ENCODE measurements around the gene TSKU.

The TSKU gene

GRCh38 chr11:76837696-76838677 is 54.8 kb downstream of the TSKU start:
- ATAC-seq (no peak), DNase-seq (no peak)
- Mint-ChIP-seq H3K27ac (no peak overlapping the region), H3K4me3 (no peak overlapping the region), H3K4me1 (no peaks in the 10 kb centered on the region), H3K27me3 (peaks cover 20% of the 10 kb centered on the region), H3K36me3 (ENCODE audit: low read depth) (no peaks in the 10 kb centered on the region), H3K9me3 (no peaks in the 10 kb centered on the region)

GRCh38 chr11:76838678-76839068 is 55.5 kb downstream of the TSKU start:
- H3K4me1 Mint-ChIP-seq, result no peaks in the 10 kb centered on the region
- H3K9me3 Mint-ChIP-seq, result no peaks in the 10 kb centered on the region
- DNase-seq, result no peak
- no peaks in the 10 kb centered on the region for H3K36me3 Mint-ChIP-seq (ENCODE audit: low read depth)
- no peak overlapping the region for H3K27ac Mint-ChIP-seq
- ATAC-seq, result no peak
- peaks cover 25% of the 10 kb centered on the region for H3K27me3 Mint-ChIP-seq
- no peak overlapping the region for H3K4me3 Mint-ChIP-seq

GRCh38 chr11:76839311-76839710 is 56.2 kb downstream of the TSKU start:
- no peaks in the 10 kb centered on the region for H3K36me3 Mint-ChIP-seq (ENCODE audit: low read depth)
- ATAC-seq, result no peak
- H3K27me3 Mint-ChIP-seq, result peaks cover 27% of the 10 kb centered on the region

GRCh38 chr11:76841923-76842452 is 58.8 kb downstream of the TSKU start:
- Mint-ChIP-seq H3K36me3 (ENCODE audit: low read depth) (no peaks in the 10 kb centered on the region), H3K27ac (no peak overlapping the region), H3K27me3 (peaks cover 36% of the 10 kb centered on the region), H3K4me3 (no peak overlapping the region), H3K4me1 (no peaks in the 10 kb centered on the region), H3K9me3 (no peaks in the 10 kb centered on the region)
- DNase-seq, result no peak
- ATAC-seq, result no peak

More at GRCh38 chr11:76839311-76839710, 56.2 kb downstream of the TSKU start:
- no peaks in the 10 kb centered on the region for H3K4me1 Mint-ChIP-seq
- H3K4me3 Mint-ChIP-seq, result no peak overlapping the region
- no peak for DNase-seq
- H3K27ac Mint-ChIP-seq, result no peak overlapping the region
- no peaks in the 10 kb centered on the region for H3K9me3 Mint-ChIP-seq

GRCh38 chr11:76843907-76844306 is 60.8 kb downstream of the TSKU start:
- Mint-ChIP-seq H3K27me3 (peaks cover 38% of the 10 kb centered on the region), H3K4me1 (no peaks in the 10 kb centered on the region), H3K36me3 (ENCODE audit: low read depth) (no peaks in the 10 kb centered on the region), H3K27ac (no peak overlapping the region), H3K4me3 (no peak overlapping the region), H3K9me3 (no peaks in the 10 kb centered on the region)
- no peak for ATAC-seq
- no peak for DNase-seq

GRCh38 chr11:76844511-76844910 is 61.4 kb downstream of the TSKU start:
- no peaks in the 10 kb centered on the region for H3K36me3 Mint-ChIP-seq (ENCODE audit: low read depth)
- DNase-seq (no peak), ATAC-seq (no peak)
- H3K27ac Mint-ChIP-seq, result no peak overlapping the region
- no peaks in the 10 kb centered on the region for H3K9me3 Mint-ChIP-seq
- H3K4me1 Mint-ChIP-seq, result no peaks in the 10 kb centered on the region
- H3K4me3 Mint-ChIP-seq, result no peak overlapping the region
- peaks cover 38% of the 10 kb centered on the region for H3K27me3 Mint-ChIP-seq

- Mint-ChIP-seq H3K4me3 (no peak overlapping the region), H3K36me3 (ENCODE audit: low read depth) (no peaks in the 10 kb centered on the region), H3K4me1 (no peaks in the 10 kb centered on the region), H3K27me3 (peaks cover 35% of the 10 kb centered on the region), H3K9me3 (no peaks in the 10 kb centered on the region), H3K27ac (no peak overlapping the region)
- DNase-seq, result no peak
- no peak for ATAC-seq
Measured at GRCh38 chr11:76845069-76845468, 61.9 kb downstream of the TSKU start.

- DNase-seq (no peak), ATAC-seq (no peak)
- Mint-ChIP-seq H3K27me3 (peaks cover 30% of the 10 kb centered on the region), H3K9me3 (no peaks in the 10 kb centered on the region), H3K36me3 (ENCODE audit: low read depth) (no peaks in the 10 kb centered on the region), H3K4me3 (no peak overlapping the region), H3K4me1 (no peaks in the 10 kb centered on the region), H3K27ac (no peak overlapping the region)
Measured at GRCh38 chr11:76846441-76846840, 63.3 kb downstream of the TSKU start.

All from activated naive CD8-positive, alpha-beta T cell treated with anti-CD3 and anti-CD28 coated beads, Interleukin-2, amount 50 U/mL, for 24 hours (primary cell).